ENCODE results near the gene CSMD2.

Gene CSMD2

DNA sequence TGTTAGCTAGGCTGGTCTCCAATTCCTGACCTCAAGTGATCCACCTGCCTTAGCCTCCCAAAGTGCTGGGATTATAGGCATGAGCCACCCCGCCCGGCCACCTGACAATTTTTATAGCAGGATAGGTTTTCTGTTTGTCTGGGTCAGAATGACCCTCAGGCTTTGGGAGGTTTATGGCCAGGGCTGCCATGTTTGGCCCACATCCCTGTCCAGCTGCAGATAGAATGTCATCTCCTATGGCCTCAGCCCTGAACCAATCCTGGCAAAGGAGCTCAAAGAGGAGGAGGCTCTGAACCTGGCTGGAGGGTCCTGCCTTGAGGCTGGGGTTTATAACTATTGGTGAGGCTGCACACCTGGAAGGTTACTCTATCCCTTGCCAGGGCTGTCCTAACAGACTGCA lies 218.2 kb downstream of the CSMD2 start:
- no peak for DNase-seq

DNA sequence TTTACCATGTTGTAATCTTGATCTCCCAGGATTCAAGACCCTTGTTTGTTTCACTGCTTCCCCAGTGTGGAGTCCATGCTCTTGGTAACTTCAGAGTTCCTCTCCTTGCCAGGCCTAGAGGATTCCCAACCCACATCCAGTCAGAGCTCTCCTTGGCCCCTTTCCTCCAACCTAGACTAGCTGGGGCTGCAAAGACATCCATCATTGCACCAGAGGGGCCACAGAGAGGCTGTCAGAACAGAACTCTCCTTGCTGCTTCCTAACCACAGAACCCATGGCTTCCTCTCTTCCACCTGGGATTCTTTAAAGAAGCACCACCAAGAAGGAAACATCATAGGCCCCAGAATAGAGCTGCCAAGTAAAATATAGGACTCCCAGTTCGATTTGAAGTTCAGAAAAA lies 220.2 kb downstream of the CSMD2 start:
- DNase-seq: no peak

DNA sequence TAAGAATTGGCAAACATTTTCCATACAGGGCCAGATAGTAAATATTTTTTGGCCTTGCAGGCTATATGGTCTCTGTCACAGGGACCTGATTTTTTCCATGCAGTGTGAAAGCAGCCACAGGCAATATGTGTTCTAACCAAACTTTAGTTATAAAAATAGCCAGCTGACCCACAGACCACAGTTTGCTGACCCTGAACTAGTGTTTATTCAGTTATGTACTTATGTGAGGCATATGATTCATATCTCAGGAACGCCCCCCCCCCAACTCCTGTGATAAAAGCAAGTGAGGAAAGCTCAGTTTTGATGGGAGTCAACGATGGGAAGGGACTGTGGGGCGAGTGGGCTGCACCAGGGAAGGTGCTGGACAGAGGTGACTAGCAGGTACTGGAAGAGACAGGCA lies 221.1 kb downstream of the CSMD2 start:
- no peak for DNase-seq

DNA sequence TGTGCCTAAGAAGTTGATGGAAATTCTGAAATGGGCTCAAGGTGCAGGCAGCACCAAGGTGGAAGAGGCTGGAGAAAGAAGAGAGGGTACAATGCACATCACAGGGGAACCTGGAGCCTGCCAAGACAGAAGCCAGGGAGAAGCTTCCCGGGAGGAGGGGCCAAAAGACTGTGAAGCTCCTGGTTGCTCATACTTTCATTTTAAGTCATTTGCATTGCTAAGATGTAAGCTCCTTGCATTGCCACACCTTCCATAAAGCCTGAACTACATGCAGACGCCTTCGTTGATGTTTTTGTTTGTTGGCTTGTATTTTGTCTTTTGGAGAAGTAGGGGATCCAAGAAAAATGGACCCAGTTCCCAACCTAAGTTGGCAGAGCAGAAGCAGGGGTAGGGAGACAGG lies 232.2 kb downstream of the CSMD2 start:
- DNase-seq: no peak

DNA sequence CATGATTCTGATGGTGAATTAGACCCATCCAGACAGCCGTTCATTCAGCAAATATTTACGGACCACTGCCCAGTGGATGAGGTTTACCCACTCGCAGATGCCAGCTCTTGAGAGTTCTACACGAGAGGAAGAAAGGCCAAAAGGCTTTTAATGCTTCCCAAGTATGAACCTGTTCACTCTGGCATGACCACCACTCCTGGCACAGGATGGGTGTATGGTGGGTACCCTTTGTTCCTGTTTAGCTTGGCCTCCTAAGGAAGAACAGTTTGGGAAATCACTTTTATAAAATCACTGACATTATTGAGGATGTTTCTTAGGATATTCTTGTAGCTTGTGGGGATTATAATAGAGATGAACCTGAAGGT lies 233.9 kb downstream of the CSMD2 start:
- no peak for DNase-seq

DNA sequence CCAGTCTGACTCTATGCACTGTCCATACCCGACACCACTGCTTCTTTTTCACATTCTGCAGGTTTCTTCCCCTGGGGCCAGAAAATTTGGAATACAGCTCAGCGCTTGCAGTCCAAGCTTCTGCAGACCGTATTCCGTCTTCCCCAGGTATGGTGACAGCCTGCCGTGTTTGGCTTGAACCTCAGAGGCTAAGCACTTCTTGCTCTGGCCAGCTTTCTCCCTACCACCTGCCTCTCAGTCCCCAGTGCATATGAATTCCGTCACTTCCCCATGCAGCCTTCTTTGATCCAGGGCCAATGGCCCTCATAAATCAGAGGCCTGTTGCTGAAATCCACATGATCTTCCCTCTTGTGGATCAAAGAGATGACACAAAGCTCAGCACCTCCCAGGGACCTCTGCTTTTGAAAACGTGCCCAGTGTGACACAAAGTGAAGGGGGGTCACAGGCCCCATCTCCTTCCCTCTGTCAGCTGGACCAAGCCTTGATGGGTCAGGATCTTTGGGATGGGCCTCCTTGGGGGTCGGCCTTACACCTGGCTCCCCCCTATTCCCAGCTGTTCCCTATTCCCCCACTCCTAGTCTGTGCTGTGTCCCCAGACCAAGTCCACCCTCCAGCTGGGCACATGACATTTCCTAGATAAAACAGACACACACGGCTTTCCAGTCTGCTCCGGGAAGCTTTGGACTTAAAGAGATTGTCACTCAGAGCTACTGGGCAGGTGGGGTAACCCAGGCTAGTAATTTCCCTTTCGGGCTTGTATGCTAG lies 234.5 kb downstream of the CSMD2 start:
- DNase-seq: no peak

DNA sequence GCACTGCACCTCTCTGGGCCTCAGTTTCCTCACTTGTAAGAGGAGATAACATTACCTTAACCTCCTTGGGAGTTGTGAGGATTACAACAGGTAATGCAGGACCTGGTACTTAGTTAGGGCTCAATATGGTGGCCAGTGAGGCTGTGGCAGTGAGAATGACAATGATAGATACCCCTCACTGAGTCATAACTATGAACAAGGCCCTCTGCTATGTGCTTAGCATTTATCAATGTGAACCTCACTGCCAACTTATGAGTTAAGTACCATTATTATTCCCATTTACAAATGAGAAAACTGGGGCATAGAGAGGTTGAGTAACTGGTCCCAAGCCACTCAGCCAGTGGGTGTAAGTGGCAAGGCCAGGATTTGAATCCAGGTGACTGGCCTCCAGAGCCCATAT lies 236.8 kb downstream of the CSMD2 start:
- no peak for DNase-seq

DNA sequence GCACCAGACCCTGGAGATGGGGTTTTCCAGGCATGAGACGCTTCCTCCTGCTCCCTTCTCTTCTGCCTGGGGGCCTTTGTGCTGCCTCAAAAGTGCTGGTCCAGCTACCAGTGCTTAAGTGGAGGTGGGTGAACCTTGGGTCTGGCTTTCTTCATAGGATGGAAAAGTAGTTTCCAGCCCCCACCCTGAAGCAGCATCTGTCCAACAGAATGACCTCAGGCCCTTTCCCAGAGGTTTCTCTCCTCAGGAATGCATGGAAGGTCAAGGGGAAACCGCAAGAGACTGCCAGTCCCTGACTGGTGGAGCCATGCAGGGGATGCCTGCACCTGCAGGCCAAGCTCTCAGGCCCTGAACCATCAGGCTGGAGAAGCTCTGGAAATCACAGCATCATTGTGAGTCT lies 237.3 kb downstream of the CSMD2 start:
- no peak for DNase-seq

DNA sequence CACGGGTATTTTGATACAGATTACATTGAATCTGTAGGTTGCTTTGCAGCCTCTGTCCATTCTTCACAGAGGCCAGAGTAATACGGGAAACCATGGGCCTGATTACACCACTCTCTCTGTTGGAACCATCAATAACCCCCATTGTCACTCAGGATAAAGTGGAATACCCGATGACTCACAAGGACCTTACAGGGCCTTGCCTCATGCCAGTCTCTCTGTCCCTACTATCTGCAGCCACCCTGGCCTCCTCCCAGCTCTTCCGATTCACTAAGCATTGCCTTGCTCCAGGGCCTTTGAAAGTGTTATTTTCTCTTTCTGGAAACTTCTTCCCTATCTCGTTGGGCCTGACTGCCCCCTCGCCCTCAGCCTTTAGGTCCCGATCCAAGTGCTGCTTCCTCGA lies 239.4 kb downstream of the CSMD2 start:
- no peak for DNase-seq

DNA sequence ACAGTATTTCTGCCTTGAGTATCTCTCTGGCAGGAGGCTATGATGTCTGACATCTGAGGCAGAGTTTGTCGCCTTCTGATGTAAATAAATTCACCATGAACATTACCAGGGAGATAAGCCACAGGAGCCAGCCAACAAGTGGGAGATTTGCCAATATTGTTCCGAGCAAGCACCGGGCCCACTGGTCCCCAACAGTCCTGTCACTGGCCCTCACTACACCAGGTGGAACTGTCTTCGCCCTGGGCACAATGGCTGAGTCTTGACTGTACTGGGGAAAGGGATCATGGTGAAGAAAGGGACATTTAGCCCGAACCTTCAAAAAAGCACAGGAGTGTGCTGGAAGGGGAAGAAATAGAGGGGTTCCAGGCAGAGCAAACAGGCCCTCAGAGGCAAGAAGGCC lies 243.7 kb downstream of the CSMD2 start:
- no peak for DNase-seq

DNA sequence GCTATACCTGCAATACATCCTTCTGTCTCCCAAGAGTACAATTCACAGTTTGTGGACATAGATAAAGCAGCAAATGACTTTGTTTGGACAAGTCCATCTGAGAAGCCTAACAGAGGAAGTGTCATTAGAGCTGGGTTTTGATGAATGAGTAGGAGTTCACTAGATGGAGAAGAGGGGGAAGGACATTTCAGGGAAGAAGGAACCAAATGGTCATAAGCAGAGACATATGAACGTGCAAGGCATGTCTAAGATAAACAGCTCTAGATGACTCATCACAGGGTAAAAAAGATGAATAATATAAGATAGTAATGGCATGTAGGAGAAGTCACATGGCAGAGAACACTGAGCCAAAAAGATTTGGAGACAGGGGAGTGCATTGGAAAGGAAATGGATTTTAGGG lies 246.7 kb downstream of the CSMD2 start:
- DNase-seq: no peak

DNA sequence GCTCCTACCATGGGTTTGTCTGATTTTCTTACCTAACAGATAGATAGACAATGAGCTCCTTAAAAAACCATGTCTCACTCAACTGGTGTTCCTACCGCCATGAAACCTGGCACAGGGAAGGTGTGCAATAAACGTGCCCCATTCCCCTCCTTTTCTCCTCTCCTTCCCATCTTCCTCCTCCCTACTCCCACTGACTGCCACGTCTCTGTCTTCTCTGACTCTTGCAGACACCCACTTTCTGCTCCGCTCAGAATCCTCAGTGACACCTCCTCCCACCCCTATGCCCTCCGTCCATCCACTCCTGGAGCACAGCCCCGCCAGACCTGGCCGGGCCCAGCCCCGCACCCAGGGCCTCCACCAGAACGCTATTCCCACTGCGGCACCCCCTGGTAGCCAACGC lies 248.2 kb downstream of the CSMD2 start:
- DNase-seq: no peak

DNA sequence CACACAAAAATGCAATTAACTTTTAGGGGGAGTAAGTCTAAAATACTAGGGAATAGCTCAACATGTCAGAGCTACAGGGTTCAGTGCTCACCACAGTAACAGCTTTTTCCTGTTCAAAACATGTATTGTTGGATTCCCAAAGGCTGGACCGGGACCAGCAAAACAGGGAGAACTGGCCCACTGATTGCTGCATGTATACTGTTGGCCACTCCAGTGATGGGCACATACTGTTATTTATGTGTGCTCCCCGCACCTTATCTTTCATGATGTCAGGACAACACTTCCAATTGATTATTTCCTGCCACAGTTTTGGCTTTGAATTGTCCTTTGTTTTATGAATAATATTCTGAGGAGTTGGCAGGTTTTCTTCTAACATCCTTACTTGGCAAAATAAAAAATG lies 250.5 kb downstream of the CSMD2 start:
- no peak for DNase-seq

DNA sequence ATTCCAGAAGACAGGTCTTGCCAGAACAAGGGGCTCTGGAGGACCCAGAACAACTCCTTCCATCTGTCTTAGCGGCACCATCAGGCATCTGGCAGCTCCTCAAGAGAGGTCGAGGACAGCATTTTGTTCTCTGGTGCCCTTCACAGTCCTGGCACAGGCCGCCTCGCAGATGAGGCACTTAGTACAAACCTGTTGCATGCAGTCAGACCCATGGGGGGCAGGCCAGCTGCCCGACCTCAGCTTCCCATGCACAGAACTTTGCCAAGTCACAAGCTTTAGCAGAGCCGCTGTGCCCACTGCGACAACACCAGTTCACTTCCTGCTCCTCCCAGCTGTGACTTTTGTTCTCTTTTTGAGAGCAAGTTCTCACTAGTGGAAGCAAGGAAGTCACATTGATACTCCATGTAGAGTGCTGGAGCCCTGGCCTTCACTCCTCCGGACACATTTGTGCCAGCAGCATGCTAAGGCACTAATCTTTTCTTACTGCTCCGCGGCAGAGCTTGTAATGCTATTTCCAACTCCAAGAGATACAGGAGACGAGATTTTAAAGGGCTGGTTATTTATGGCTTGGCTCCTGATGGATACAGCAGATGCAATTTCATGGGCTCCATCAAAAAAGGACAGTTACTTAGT lies 256.6 kb downstream of the CSMD2 start:
- no peak for DNase-seq

DNA sequence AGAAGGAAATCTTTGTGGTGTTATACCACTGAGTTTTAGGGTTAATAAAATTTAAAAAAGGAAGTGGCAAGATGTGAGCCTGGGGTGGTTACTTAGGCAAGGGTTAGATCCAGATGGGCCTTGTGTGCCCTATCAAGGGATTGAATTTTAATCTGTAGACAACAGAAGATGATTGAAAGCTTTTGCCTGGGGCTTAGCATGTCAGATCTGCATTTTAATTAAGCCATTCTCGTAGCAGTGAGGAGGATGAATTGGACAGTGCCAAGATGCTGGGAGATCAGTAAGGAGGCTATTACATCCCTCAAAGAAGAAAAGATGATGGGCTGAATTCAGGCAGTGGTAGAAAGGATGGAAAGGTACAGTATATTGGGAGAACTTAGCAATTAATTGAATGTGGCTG lies 258.9 kb downstream of the CSMD2 start:
- no peak for DNase-seq

DNA sequence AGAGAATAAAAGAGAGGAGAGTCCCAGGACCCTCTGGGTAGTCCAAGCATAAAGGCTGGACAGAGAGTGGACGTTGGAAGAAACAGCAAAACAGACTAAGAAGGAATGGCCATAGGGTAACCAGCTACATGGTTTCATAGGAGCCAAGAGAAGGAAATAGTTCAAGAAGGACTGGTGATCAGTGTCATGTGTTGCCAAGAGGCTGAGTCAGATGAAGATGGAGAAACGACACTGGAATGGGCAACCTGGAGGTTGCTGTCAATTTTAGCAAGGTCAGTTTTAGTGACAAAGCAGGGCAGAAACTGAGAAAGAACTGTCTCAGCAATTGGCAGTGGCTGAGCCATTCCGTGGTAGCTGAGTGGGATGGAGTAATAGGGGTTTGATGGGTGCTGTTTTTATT lies 259.8 kb downstream of the CSMD2 start:
- no peak for DNase-seq

DNA sequence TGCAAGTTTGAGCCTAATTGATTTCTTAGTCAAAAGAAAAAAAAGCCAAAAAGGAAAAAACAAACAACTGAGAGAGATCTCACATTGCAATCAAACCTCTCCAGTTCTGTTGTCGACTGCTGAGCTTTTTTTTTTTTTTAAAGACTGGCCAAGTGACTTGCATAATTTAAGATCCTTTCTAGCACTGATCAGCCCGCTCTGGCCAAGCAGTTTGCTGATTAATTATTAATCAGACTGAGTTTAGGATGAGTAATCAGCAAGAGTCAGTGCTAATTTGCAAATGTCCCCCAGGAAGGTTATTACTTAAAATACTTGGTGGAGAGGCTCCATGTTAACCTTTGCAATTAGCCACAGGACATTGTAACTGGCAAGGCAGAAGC lies 261.8 kb downstream of the CSMD2 start:
- no peak for DNase-seq

DNA sequence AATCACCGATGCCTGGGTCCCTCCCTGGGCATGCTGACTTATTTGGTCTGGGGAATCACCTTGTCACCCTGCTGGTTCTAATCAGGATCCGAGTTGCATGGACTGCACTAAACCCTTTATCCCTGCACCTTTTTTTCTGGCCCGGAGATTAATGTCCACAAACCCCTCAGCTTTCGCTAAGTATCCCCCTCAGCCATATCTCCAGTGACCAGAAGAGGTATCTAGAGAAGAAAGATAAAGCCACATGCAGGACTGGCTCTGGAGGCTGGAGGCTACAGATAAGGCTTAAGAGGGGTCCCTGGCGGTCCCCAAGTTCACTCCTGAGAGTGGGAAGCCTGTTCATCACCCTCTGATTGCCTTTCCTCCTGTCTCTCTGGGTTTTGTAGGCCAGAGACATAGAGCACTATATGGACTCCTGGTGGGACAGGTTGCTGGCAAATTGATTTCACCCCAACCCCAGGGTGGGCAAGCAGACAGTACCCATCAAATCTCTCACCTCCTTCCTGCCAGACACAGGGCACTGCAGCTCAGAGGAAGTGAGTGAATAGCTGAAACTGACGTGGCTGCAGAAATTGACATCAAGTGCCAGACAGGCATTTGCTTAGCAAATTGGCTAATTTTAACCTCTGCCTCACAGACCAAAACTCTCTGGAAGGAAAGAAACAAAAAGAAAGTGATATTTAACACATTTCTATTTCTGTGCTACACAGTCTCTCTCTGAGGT lies 262.4 kb downstream of the CSMD2 start:
- no peak for DNase-seq

DNA sequence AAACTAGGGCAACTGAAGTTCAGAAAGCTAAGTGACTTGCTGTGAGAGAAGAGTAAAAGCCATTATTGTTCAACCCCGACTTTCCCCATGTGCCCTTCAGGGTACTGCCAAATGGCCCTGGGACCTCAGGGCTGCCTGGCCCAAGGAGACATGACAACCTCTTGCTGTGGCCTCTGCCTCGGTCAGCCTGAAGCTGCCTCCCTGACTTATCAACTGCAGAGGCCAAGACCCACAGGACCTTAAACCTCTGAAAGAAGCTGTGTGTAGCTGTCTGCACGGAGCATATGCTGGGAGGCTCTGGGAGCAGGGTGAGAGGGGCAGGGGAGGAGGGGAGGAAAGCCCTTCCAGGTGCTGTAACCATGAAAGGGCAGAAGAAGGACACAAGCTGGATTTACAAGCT lies 265.3 kb downstream of the CSMD2 start:
- DNase-seq: no peak

DNA sequence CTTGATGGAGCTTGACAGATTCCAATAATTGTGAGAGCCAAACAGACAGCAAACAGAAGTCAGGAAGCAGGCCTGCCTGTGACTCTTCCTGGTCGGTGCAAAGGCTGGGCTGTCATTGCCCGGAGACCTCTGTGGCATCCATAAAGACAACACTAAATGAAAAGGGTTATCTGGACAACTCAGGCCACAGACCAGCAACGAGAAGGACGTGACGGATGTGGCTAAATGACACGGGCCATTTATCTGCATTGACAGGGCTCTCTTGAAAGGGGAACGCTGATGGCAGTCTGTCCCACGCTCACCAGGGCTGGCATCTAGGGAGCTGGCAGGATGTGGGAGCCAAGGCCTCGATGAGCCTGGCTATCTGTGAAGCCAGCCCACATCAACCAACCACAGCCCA lies 266.1 kb downstream of the CSMD2 start:
- no peak for DNase-seq

DNA sequence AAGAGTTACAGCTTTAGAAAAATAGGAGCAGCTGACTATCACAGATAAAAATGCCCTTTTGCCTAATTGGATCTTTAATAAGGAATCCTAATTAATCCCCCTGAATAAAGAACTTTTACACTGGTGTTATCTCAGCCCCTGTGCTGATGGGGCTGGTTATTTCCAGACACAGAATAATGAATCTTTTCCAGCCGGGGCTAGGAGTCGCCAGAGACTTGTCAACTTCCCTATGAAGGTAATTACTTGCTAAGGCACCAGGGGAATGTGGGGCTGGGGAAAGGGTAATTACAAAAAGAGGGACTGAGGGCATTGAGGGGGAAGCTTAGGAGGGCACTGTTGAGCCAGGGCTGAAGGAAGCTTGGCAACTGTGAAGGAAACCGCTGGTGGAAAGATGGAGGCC lies 266.6 kb downstream of the CSMD2 start:
- DNase-seq: no peak

DNA sequence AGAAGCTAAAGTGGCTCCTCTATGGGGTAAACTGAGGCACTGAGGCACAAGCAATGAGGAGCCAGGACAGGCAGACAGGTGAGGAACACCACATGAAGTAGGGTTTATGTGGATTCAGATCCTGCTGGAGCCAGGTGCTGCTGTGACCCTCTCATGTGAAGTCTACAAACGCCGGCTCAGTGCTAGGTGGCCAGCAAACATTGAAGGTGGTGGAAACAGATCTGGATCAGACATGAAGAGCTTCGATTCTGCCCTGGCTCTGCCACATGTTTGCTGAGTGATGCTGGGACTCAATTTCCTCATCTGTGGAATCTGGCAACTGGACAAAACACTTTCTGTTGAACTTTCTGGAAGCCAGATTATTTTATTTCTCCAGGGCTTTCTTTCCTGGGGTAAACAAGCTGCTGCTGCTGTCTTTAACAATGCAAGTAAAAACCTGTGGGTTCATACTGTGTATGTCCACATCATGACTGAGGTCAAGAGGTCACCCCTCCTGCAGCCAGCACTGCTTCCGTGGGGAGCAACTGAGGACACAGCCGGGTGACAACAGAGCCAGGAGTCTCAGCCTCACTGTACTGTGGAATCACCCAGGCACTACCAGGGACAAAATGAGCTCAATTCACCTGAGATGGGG lies 267.8 kb downstream of the CSMD2 start:
- DNase-seq: no peak

DNA sequence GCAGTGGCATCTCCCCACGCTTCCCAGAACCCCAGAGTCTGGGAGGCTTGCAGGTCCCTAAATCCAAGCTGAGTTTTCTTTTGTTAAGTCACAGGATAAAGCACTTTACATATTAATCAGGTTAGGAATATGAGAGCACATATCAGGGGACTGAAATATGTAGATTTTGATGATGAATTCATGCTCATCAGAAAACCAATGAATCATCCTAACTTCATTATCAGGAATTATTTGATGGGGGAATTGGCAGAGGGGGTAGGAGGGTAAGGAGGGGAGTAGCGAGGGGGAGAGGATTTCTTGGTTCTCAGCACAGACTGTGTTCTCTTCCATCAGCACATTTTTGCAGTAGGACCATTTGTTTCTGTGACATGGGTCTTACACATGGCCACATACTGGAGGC lies 269.1 kb downstream of the CSMD2 start:
- DNase-seq: no peak

DNA sequence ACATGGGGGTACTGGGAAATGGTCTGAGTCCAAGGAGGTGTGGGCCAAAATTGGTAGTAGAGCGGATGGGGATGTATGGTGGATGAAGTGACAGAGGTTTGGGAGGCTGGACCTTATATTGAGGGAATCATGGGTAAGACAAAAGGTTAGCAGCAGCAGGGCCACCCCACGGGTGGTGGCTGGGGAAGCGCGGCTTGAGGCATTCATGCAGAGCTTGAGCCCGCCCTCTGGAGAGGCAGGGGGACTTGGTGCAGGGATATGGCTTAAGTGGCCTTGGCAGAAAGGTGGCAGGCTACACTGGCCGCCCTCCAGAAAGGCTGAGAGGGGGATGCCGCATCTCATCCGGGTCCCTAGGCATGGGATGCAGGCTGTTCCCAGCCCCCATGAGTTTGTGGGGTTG lies 269.6 kb downstream of the CSMD2 start:
- no peak for DNase-seq
